Left lobe of liver (tissue), 1 donor: Measurements from ENCODE around the gene PTOV1. TPM values are rescaled to one million over a fixed set of nuclear protein-coding genes. Genes with fewer than 3 reads are reported as not detected.

Experiments
- total RNA-seq: library from RNA; stranded (reverse); gene quantifications from one replicate; pipeline ENCODE4 v1.2.1, GENCODE V29; 2021
- donor health status: DM: no; HTN: yes; CAD: no.

The PTOV1 gene
- total RNA-seq, 1 donor from 2014 or later, result 86.0 TPM

Other genes with a start within 250 kb of the PTOV1 start
- 8.9 TPM for gene RRAS, start 211.0 kb upstream of the PTOV1 start, total RNA-seq
- 35.5 TPM for gene SCAF1, start 208.9 kb upstream of the PTOV1 start, total RNA-seq
- 50.1 TPM for gene IRF3, start 185.3 kb upstream of the PTOV1 start, total RNA-seq
- gene BCL2L12, start 185.2 kb upstream of the PTOV1 start, total RNA-seq, result 13.7 TPM
- gene PRMT1, start 173.9 kb upstream of the PTOV1 start, total RNA-seq, result 28.7 TPM
- 0.86 TPM for gene ADM5, start 161.6 kb upstream of the PTOV1 start, total RNA-seq
- 0.91 TPM for gene CPT1C, start 160.0 kb upstream of the PTOV1 start, total RNA-seq
- 0.30 TPM for gene TSKS, start 87.9 kb upstream of the PTOV1 start, total RNA-seq
- gene AP2A1, start 84.2 kb upstream of the PTOV1 start, total RNA-seq, result 52.9 TPM
- gene FUZ, start 37.9 kb upstream of the PTOV1 start, total RNA-seq, result 9.3 TPM
- 16.5 TPM for gene MED25, start 32.9 kb upstream of the PTOV1 start, total RNA-seq
- gene PNKP, start 16.4 kb downstream of the PTOV1 start, total RNA-seq, result 33.7 TPM
- 27.6 TPM for gene AKT1S1, start 26.2 kb downstream of the PTOV1 start, total RNA-seq
- 31.7 TPM for gene TBC1D17, start 26.5 kb downstream of the PTOV1 start, total RNA-seq
- gene IL4I1, start 45.7 kb downstream of the PTOV1 start, total RNA-seq, result 0.13 TPM
- 787 TPM for gene ATF5, start 78.0 kb downstream of the PTOV1 start, total RNA-seq
- 24.4 TPM for gene NUP62, start 78.3 kb downstream of the PTOV1 start, total RNA-seq
- 1.3 TPM for gene SIGLEC11, start 110.0 kb downstream of the PTOV1 start, total RNA-seq
- gene VRK3, start 174.2 kb downstream of the PTOV1 start, total RNA-seq, result 38.0 TPM
- gene ZNF473, start 174.8 kb downstream of the PTOV1 start, total RNA-seq, result 3.6 TPM